GM19452 (cell line): ENCODE results near the gene SMIM28.

Experiments used
- ATAC-seq: cut with Tn5 transposase; IDR thresholded peaks from one replicate; pipeline ENCODE4 v1.9.1; 2021; ENCODE audit not compliant: unreplicated experiment

The SMIM28 gene

GRCh38 chr6:138427701-138428100, 50.0 kb downstream of the SMIM28 start:
- ATAC-seq = no peak

- ATAC-seq = no peak
Observed at GRCh38 chr6:138428944-138429598, 51.4 kb downstream of the SMIM28 start.

GRCh38 chr6:138429761-138430160, 52.1 kb downstream of the SMIM28 start:
- no peak for ATAC-seq

GRCh38 chr6:138430361-138431145, 52.8 kb downstream of the SMIM28 start:
- ATAC-seq = no peak

- no peak for ATAC-seq
Observed at GRCh38 chr6:138431256-138432062, 53.8 kb downstream of the SMIM28 start.

- ATAC-seq = no peak
Observed at GRCh38 chr6:138432063-138432356, 54.3 kb downstream of the SMIM28 start.
